Measurements from ENCODE around the gene TBPL1. TPM values are rescaled to one million over a fixed set of nuclear protein-coding genes. Genes with fewer than 3 reads are reported as not detected.

Gene TBPL1
- total and polyA plus RNA-seq, 12 donors, result 9.0 to 18.9 (median 14.4) TPM

DNA sequence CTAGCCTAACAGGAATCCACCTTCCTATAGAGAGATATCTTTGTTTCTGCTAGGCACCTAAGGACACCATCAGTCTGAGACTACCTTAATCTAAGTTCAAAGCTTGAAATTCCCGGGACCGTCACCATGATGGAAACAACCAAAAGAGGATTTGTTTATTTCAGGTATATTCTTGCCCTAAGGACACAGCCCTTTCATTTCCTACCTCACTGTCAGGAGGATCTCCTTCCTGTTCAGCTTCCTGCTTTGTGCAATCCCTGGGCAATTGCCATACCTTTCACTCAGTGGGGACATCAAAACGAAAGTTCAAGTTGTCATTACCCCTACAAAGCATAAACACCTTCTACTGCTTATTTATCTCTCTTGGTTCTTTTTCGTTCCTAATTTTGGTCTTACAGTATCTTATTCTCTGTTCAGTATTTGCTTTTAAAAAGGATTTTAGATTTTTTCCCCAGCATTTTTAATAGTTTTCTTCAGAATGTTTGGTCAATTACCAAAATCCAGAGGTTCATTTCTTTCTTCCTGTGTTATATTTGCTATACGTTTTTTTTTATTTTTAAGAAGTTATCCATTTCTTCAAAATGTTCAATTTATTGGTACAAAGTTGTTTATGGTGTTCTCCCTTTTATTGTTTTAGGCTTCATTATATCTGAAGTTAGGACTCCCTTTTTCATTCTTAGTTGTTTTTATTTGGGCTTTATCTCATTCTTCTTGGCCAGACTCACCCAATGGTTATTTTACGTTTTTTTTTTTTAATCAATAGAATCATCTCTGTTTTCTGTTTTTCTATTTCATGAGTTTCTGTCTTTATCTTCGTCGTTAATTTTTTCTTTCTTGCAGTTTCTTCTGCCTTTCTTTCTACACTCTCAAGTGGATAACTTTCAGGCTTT lies 13.0 kb upstream of the TBPL1 start:
- intact Hi-C loops (cut with DNase I), result no loop called here
- ATAC-seq, result no peak
- Histone ChIP-seq H3K4me3 (no peak overlapping the region), H3K4me1 (no peaks in the 10 kb centered on the region), H3K27me3 (peaks cover 0 to 8% (median 0%) of the 10 kb centered on the region in 7 donors), H3K36me3 (no peaks in the 10 kb centered on the region), H3K27ac (no peak overlapping the region), H3K9me3 (peaks cover 0 to 10% (median 0%) of the 10 kb centered on the region in 11 donors)
- 70 to 76% methylated on average over 8 of the region's 8 CpGs for WGBS, 2 donors
- TF ChIP-seq, protein P1, sequence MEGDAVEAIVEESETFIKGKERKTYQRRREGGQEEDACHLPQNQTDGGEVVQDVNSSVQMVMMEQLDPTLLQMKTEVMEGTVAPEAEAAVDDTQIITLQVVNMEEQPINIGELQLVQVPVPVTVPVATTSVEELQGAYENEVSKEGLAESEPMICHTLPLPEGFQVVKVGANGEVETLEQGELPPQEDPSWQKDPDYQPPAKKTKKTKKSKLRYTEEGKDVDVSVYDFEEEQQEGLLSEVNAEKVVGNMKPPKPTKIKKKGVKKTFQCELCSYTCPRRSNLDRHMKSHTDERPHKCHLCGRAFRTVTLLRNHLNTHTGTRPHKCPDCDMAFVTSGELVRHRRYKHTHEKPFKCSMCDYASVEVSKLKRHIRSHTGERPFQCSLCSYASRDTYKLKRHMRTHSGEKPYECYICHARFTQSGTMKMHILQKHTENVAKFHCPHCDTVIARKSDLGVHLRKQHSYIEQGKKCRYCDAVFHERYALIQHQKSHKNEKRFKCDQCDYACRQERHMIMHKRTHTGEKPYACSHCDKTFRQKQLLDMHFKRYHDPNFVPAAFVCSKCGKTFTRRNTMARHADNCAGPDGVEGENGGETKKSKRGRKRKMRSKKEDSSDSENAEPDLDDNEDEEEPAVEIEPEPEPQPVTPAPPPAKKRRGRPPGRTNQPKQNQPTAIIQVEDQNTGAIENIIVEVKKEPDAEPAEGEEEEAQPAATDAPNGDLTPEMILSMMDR (IDR thresholded peaks at IDR 0.05), result no peak
- DNase-seq, result no peak

DNA sequence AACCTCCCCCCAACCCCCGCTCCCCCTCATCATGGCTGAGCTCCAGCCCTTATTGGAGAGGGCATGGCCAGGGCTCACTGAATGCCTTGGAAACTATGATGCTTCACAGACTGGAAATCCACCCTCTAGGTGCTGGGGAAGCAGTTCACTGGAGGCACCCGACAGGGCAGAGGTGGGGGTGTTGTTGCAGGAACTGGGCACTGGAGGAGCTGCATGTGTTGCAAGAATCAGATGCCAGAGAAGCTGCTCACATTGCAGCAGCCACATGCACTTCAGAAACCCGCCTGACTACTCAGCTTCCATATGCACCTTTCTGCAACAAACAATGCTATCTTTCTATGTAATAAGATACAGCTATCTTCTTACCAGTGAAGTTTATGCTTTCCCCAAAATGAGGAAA lies 7.9 kb upstream of the TBPL1 start:
- ATAC-seq, result no peak
- H3K27me3 ChIP-seq, result peaks cover 0 to 8% (median 0%) of the 10 kb centered on the region in 7 donors
- TF ChIP-seq, protein P1 (IDR thresholded peaks at IDR 0.05), result no peak
- no peak overlapping the region for H3K4me3 ChIP-seq
- WGBS, 2 donors, result 78 to 79% methylated on average over 3 of the region's 3 CpGs
- H3K4me1 ChIP-seq, result no peaks in the 10 kb centered on the region
- H3K9me3 ChIP-seq, result no peaks in the 10 kb centered on the region
- no peak for DNase-seq
- H3K27ac ChIP-seq, result no peak overlapping the region
- intact Hi-C loops (cut with DNase I), result no loop called here
- no peaks in the 10 kb centered on the region for H3K36me3 ChIP-seq

DNA sequence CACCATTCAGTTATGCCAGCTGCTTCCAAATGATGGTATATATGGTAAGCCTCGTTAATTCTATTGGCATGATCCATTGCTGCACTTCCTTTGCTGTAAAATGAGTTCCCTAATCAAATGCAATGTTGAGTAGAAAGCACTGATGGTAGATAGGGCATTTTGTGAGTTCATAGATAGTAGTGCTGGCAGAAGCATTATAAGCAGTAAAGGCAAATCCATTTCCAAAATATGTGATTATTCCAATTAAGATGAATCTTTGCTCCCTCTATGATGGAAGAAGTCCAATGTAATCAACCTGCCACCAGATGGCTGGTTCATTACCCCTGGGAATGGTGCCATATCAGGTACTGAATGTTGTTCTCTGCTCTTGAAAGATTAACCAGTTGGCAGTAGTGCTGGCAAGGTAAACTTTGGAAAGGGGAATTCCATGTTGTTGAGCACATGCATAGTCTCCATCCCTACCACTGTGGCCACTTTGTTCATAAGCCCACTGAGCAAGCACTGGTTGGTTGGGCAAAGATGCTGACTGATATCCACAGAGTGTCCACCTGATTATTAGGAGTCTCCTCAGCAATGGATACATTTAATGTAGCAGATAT lies 5.6 kb upstream of the TBPL1 start:
- intact Hi-C loops (cut with DNase I), result no loop called here
- TF ChIP-seq, protein P1 (IDR thresholded peaks at IDR 0.05), result no peak
- peaks cover 0 to 11% (median 8%) of the 10 kb centered on the region in 9 donors for H3K4me1 ChIP-seq
- ATAC-seq (no peak), DNase-seq (no peak)
- no peaks in the 10 kb centered on the region for H3K9me3 ChIP-seq
- 88 to 93% methylated on average over 1 of the region's 1 CpG for WGBS, 2 donors
- no peak overlapping the region for H3K4me3 ChIP-seq
- H3K27me3 ChIP-seq, result no peaks in the 10 kb centered on the region
- H3K36me3 ChIP-seq, result no peaks in the 10 kb centered on the region
- H3K27ac ChIP-seq, result no peak overlapping the region

DNA sequence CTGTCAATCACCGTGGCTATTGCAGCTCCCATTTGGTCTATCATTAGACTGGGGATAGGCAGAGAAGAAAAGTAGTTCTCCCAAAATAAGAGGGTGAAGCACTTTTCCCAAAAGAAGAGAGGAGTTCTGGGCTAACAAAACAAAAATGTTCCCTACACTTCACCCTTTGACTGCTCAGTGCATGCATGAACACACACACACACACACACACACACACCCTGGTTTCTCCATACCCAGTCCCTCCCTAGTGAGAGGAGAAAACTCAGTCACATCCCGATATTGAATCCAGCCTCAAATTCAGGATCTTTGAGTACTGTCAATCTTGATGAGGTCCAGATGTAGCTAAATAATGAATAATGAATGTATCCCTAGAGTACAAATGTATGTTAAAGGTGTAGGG lies 4.6 kb upstream of the TBPL1 start:
- Histone ChIP-seq H3K9me3 (no peaks in the 10 kb centered on the region), H3K36me3 (no peaks in the 10 kb centered on the region), H3K27me3 (no peaks in the 10 kb centered on the region), H3K4me3 (no peak overlapping the region), H3K27ac (no peak overlapping the region), H3K4me1 (peaks cover 0 to 15% (median 8%) of the 10 kb centered on the region in 9 donors)
- TF ChIP-seq, protein P1 (IDR thresholded peaks at IDR 0.05), result no peak
- DNase-seq (no peak), ATAC-seq (no peak)
- intact Hi-C loops (cut with DNase I), result no loop called here
- WGBS, 2 donors, result 89 to 93% methylated on average over 1 to 2 of the region's 2 CpGs

All from heart right ventricle (tissue), 16 donors.